ENCODE data around the gene GALNT10.

Gene GALNT10

GRCh38 chr5:154384480-154385235 lies 194.1 kb downstream of the GALNT10 start:
- no peak for TF ChIP-seq CTCF (IDR thresholded peaks at IDR 0.05; ENCODE audit: low read depth, low read length)
- Histone ChIP-seq H3K4me1 (no peaks in the 10 kb centered on the region), H3K27me3 (no peaks in the 10 kb centered on the region), H3K36me3 (no peaks in the 10 kb centered on the region), H3K4me3 (ENCODE audit: low read depth, low read length) (no peak overlapping the region), H3K9me3 (no peaks in the 10 kb centered on the region)
- no peak for DNase-seq

- Histone ChIP-seq H3K27me3 (no peaks in the 10 kb centered on the region), H3K36me3 (no peaks in the 10 kb centered on the region), H3K4me1 (no peaks in the 10 kb centered on the region), H3K4me3 (ENCODE audit: low read depth, low read length) (no peak overlapping the region), H3K9me3 (no peaks in the 10 kb centered on the region)
- no peak for TF ChIP-seq CTCF (IDR thresholded peaks at IDR 0.05; ENCODE audit: low read depth, low read length)
- DNase-seq = no peak
Observed at GRCh38 chr5:154385236-154385512, 194.6 kb downstream of the GALNT10 start.

GRCh38 chr5:154386952-154387629 lies 196.6 kb downstream of the GALNT10 start:
- H3K36me3 ChIP-seq = no peaks in the 10 kb centered on the region
- no peaks in the 10 kb centered on the region for H3K9me3 ChIP-seq
- H3K4me3 ChIP-seq (ENCODE audit: low read depth, low read length) = no peak overlapping the region
- no peaks in the 10 kb centered on the region for H3K27me3 ChIP-seq
- no peak for DNase-seq
- no peaks in the 10 kb centered on the region for H3K4me1 ChIP-seq
- TF ChIP-seq CTCF (IDR thresholded peaks at IDR 0.05; ENCODE audit: low read depth, low read length) = no peak

- no peaks in the 10 kb centered on the region for H3K36me3 ChIP-seq
- no peaks in the 10 kb centered on the region for H3K4me1 ChIP-seq
- H3K4me3 ChIP-seq (ENCODE audit: low read depth, low read length) = no peak overlapping the region
- no peaks in the 10 kb centered on the region for H3K9me3 ChIP-seq
- no peak for TF ChIP-seq CTCF (IDR thresholded peaks at IDR 0.05; ENCODE audit: low read depth, low read length)
- H3K27me3 ChIP-seq = no peaks in the 10 kb centered on the region
- no peak for DNase-seq
Observed at GRCh38 chr5:154388842-154389241, 198.3 kb downstream of the GALNT10 start.

- no peak overlapping the region for H3K4me3 ChIP-seq (ENCODE audit: low read depth, low read length)
- no peak for TF ChIP-seq CTCF (IDR thresholded peaks at IDR 0.05; ENCODE audit: low read depth, low read length)
- no peak for DNase-seq
- no peaks in the 10 kb centered on the region for H3K36me3 ChIP-seq
- no peaks in the 10 kb centered on the region for H3K27me3 ChIP-seq
- H3K9me3 ChIP-seq = no peaks in the 10 kb centered on the region
- H3K4me1 ChIP-seq = no peaks in the 10 kb centered on the region
Observed at GRCh38 chr5:154390096-154390495, 199.6 kb downstream of the GALNT10 start.

GRCh38 chr5:154390746-154391359 lies 200.3 kb downstream of the GALNT10 start:
- no peak for DNase-seq
- Histone ChIP-seq H3K4me1 (no peaks in the 10 kb centered on the region), H3K9me3 (no peaks in the 10 kb centered on the region), H3K27me3 (no peaks in the 10 kb centered on the region), H3K4me3 (ENCODE audit: low read depth, low read length) (no peak overlapping the region), H3K36me3 (no peaks in the 10 kb centered on the region)
- TF ChIP-seq CTCF (IDR thresholded peaks at IDR 0.05; ENCODE audit: low read depth, low read length) = no peak

Data from BE2C (cell line).